A673 (cell line): ENCODE measurements around the gene KIF26B.

ENCODE experiments used
- EZH2 ChIP-seq: fragments of 200-600 bp; sonication (generic); IDR thresholded peaks from 2 replicates; pipeline ENCODE4 v1.6.1; 2017; ENCODE audit warnings: borderline replicate concordance, low read depth, mild to moderate bottlenecking, mixed read lengths, antibody characterized with exemption, low read length; ENCODE audit not compliant: poor library complexity, severe bottlenecking
- TF ChIP-seq, protein P1 (sequence below): fragments of 300-800, 200-600 bp; sonication (generic); conservative IDR thresholded peaks from 2 replicates; pipeline ENCODE4 v1.5.1; 2017; ENCODE audit warnings: low read depth, mild to moderate bottlenecking, antibody characterized with exemption, low read length, moderate library complexity, mixed read lengths

DNA sequence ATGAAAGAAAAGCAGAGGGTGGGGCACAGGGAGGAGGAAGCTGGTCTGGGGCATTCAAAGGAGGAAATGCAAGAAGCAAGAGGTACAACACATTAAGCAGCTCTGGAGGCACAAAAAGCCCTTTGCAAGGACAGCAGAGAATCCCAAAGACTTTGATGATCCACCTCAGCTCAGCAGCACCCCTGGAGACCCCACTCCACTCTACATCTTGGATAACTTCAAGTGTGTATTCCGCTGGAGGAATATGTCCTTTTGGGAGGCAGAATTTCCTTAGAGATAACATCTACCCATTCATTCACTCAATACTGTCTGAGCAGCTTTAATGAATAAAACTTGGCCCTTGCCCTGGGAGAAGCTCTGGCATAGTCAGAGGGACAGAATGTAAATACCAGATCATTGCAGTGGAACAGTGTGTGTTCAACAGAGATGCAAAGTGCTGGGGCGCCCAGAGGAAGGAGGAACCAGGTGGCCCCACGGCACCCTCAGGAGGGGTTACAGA lies 599.7 kb downstream of the KIF26B start:
- no peak for TF ChIP-seq EZH2
- TF ChIP-seq, protein P1, sequence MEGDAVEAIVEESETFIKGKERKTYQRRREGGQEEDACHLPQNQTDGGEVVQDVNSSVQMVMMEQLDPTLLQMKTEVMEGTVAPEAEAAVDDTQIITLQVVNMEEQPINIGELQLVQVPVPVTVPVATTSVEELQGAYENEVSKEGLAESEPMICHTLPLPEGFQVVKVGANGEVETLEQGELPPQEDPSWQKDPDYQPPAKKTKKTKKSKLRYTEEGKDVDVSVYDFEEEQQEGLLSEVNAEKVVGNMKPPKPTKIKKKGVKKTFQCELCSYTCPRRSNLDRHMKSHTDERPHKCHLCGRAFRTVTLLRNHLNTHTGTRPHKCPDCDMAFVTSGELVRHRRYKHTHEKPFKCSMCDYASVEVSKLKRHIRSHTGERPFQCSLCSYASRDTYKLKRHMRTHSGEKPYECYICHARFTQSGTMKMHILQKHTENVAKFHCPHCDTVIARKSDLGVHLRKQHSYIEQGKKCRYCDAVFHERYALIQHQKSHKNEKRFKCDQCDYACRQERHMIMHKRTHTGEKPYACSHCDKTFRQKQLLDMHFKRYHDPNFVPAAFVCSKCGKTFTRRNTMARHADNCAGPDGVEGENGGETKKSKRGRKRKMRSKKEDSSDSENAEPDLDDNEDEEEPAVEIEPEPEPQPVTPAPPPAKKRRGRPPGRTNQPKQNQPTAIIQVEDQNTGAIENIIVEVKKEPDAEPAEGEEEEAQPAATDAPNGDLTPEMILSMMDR: no peak
